SK-N-SH treated with all-trans-retinoic acid at 6 μM for 48 hours (cell line): Measurements from ENCODE around the gene RPRD1B.

ENCODE experiments used
- ARNTL ChIP-seq: fragments of 450-650 bp; formaldehyde crosslinking; IDR thresholded peaks from 2 replicates; pipeline ENCODE4 v1.5.0; 2020; ENCODE audit warnings: low read depth, mild to moderate bottlenecking, moderate library complexity, borderline replicate concordance
- CREB5 ChIP-seq: fragments of 250-450 bp; sonication (Bioruptor Pico); IDR thresholded peaks from 2 replicates; pipeline ENCODE4 v1.5.1; 2020; ENCODE audit warnings: low read depth, mild to moderate bottlenecking, moderate library complexity
- CSDC2 ChIP-seq: fragments of 250-450 bp; sonication (Bioruptor Pico); IDR thresholded peaks from 2 replicates; pipeline ENCODE4 v1.5.0; 2020; ENCODE audit warnings: mild to moderate bottlenecking, moderate library complexity
- CSRNP3 ChIP-seq: fragments of 250-450 bp; sonication (Bioruptor Pico); IDR thresholded peaks from 2 replicates; pipeline ENCODE4 v1.5.1; 2021; ENCODE audit warnings: mild to moderate bottlenecking, moderate library complexity
- ESRRG ChIP-seq: fragments of 250-450 bp; sonication (Bioruptor Pico); IDR thresholded peaks from 2 replicates; pipeline ENCODE4 v1.6.1; 2021; ENCODE audit warnings: mild to moderate bottlenecking
- PPARA ChIP-seq: fragments of 250-450 bp; sonication (Bioruptor Pico); IDR thresholded peaks from 2 replicates; pipeline ENCODE4 v1.5.0; 2020; ENCODE audit warnings: mild to moderate bottlenecking, borderline replicate concordance
- RARB ChIP-seq: fragments of 250-450 bp; sonication (Bioruptor Pico); IDR thresholded peaks from 2 replicates; pipeline ENCODE4 v1.8.0; 2021; ENCODE audit warnings: mild to moderate bottlenecking, moderate library complexity
- SNAI2 ChIP-seq: fragments of 250-450 bp; sonication (Bioruptor Pico); IDR thresholded peaks from 2 replicates; pipeline ENCODE4 v1.5.0; 2020; ENCODE audit warnings: mild to moderate bottlenecking, moderate library complexity
- TOX ChIP-seq: fragments of 250-450 bp; sonication (Bioruptor Pico); IDR thresholded peaks from 2 replicates; pipeline ENCODE4 v1.8.0; 2021; ENCODE audit warnings: mild to moderate bottlenecking, moderate library complexity, borderline replicate concordance
- ZNF70 ChIP-seq: fragments of 450-650 bp; formaldehyde crosslinking; IDR thresholded peaks from 2 replicates; pipeline ENCODE4 v1.5.0; 2020; ENCODE audit warnings: mild to moderate bottlenecking, moderate library complexity
- ZNF8 ChIP-seq: fragments of 450-650 bp; formaldehyde crosslinking; IDR thresholded peaks from 2 replicates; pipeline ENCODE4 v1.5.0; 2020; ENCODE audit warnings: mild to moderate bottlenecking, moderate library complexity
- TF ChIP-seq, protein P1 (sequence below): fragments of 250-450 bp; sonication (Bioruptor Pico); IDR thresholded peaks from 2 replicates; pipeline ENCODE4 v1.8.0; 2020; ENCODE audit warnings: mild to moderate bottlenecking, moderate library complexity, borderline replicate concordance
- TF ChIP-seq, protein P2 (sequence below): fragments of 250-450 bp; sonication (Bioruptor Pico); IDR thresholded peaks from 2 replicates; pipeline ENCODE4 v1.8.0; 2021; ENCODE audit warnings: low read depth, mild to moderate bottlenecking, moderate library complexity, borderline replicate concordance
- TF ChIP-seq, protein P3 (sequence below): fragments of 250-450 bp; sonication (Bioruptor Pico); IDR thresholded peaks from 2 replicates; pipeline ENCODE4 v1.5.0; 2020; ENCODE audit warnings: mild to moderate bottlenecking, moderate library complexity

GRCh38 chr20:38065764-38066375 lies 32.3 kb downstream of the RPRD1B start:
- TF ChIP-seq TOX (CRISPR knock-in tag) (no peak), CSRNP3 (CRISPR knock-in tag) (no peak), ESRRG (no peak), RARB (CRISPR knock-in tag) (no peak), ZNF8 (CRISPR knock-in tag) (no peak), ZNF70 (CRISPR knock-in tag) (no peak), CSDC2 (CRISPR knock-in tag) (no peak), ARNTL (no peak), PPARA (CRISPR knock-in tag) (no peak), CREB5 (CRISPR knock-in tag) (no peak), SNAI2 (CRISPR knock-in tag) (no peak)
- TF ChIP-seq, protein P1, sequence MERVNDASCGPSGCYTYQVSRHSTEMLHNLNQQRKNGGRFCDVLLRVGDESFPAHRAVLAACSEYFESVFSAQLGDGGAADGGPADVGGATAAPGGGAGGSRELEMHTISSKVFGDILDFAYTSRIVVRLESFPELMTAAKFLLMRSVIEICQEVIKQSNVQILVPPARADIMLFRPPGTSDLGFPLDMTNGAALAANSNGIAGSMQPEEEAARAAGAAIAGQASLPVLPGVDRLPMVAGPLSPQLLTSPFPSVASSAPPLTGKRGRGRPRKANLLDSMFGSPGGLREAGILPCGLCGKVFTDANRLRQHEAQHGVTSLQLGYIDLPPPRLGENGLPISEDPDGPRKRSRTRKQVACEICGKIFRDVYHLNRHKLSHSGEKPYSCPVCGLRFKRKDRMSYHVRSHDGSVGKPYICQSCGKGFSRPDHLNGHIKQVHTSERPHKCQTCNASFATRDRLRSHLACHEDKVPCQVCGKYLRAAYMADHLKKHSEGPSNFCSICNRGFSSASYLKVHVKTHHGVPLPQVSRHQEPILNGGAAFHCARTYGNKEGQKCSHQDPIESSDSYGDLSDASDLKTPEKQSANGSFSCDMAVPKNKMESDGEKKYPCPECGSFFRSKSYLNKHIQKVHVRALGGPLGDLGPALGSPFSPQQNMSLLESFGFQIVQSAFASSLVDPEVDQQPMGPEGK, result no peak
- TF ChIP-seq, protein P2, sequence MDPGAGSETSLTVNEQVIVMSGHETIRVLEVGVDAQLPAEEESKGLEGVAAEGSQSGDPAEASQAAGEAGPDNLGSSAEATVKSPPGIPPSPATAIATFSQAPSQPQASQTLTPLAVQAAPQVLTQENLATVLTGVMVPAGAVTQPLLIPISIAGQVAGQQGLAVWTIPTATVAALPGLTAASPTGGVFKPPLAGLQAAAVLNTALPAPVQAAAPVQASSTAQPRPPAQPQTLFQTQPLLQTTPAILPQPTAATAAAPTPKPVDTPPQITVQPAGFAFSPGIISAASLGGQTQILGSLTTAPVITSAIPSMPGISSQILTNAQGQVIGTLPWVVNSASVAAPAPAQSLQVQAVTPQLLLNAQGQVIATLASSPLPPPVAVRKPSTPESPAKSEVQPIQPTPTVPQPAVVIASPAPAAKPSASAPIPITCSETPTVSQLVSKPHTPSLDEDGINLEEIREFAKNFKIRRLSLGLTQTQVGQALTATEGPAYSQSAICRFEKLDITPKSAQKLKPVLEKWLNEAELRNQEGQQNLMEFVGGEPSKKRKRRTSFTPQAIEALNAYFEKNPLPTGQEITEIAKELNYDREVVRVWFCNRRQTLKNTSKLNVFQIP (CRISPR knock-in tag), result no peak
- TF ChIP-seq, protein P3, sequence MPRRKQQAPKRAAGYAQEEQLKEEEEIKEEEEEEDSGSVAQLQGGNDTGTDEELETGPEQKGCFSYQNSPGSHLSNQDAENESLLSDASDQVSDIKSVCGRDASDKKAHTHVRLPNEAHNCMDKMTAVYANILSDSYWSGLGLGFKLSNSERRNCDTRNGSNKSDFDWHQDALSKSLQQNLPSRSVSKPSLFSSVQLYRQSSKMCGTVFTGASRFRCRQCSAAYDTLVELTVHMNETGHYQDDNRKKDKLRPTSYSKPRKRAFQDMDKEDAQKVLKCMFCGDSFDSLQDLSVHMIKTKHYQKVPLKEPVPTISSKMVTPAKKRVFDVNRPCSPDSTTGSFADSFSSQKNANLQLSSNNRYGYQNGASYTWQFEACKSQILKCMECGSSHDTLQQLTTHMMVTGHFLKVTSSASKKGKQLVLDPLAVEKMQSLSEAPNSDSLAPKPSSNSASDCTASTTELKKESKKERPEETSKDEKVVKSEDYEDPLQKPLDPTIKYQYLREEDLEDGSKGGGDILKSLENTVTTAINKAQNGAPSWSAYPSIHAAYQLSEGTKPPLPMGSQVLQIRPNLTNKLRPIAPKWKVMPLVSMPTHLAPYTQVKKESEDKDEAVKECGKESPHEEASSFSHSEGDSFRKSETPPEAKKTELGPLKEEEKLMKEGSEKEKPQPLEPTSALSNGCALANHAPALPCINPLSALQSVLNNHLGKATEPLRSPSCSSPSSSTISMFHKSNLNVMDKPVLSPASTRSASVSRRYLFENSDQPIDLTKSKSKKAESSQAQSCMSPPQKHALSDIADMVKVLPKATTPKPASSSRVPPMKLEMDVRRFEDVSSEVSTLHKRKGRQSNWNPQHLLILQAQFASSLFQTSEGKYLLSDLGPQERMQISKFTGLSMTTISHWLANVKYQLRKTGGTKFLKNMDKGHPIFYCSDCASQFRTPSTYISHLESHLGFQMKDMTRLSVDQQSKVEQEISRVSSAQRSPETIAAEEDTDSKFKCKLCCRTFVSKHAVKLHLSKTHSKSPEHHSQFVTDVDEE (CRISPR knock-in tag), result no peak
